Measurements from ENCODE around the gene FIBP.

Gene FIBP

DNA sequence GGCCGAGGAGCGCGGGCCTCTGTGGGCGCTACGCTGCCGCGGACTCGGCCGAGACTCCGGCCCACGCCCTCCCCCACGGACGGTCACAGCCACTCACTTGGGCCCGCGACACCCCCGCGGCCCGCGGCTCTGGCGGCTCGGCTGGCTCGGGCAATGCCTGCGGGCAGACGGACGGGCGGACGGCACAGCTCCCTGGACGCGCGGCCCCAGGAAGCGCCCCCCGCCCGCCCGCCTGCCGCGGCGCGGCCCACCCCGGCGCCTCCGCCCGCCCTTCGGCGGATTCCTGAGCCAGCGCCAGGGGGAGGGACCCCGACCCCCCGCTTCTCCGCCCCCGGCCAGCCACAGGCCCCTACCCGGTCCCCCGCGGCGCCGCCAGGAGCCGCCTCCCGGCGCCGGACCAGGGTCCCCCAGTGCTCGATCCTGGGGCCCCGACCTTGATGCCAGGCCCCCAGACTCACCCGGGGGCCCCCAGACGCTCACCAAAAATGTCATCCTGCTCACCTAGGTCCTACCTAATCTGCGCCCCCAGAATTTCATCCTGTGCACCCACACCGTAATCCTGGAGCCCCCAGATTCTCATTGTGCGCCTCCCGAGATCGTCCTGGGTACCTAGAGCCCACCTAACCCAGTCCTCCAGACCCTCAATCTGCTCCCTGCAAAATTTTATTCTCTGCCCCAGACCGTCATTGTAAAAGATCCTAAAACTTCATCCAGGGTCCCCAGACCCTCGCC is 15.5 kb downstream of the FIBP start, which contains the start of gene EFEMP2:
Gene EFEMP2, minus strand, starts transcription at position 215 of the 732 bp plus-strand sequence. CDS start 446 bp downstream, outside the sequence.
- peak within 1 kb of the TSS; percentile 84 for H3K27ac ChIP-seq (ENCODE audit: low read length, poor library complexity, severe bottlenecking)
- WGBS = 1% methylated on average over 47 of the region's 69 CpGs
- H3K79me1 ChIP-seq (replicated peaks; ENCODE audit: low read length, poor library complexity, severe bottlenecking) = peaks cover 12% of the 10 kb centered on the region
- peak within 1 kb of the TSS; percentile 96 for H4K8ac ChIP-seq (ENCODE audit: low read length)
- H3K27me3 ChIP-seq (ENCODE audit: control insufficient read depth in 1 of 2, insufficient read depth in 1 of 2, low read length in 2 of 2) = no peaks in the 10 kb centered on the region
- H3K4ac ChIP-seq (ENCODE audit: low read depth in 1 of 2, low read length in 2 of 2) = peak within 1 kb of the TSS; percentile 96 to 98
- H2BK120ac ChIP-seq (ENCODE audit: low read depth, low read length) = peak within 1 kb of the TSS; percentile 91
- peaks cover 32% of the 10 kb centered on the region for H3K4me1 ChIP-seq (ENCODE audit: control insufficient read depth, insufficient read depth, low read depth, low read length)
- no peaks in the 10 kb centered on the region for H3K9me3 ChIP-seq (ENCODE audit: control insufficient read depth, low read length)
- H3K14ac ChIP-seq (ENCODE audit: low read length in 2 of 2) = peak within 1 kb of the TSS; percentile 87 to 95
- H4K91ac ChIP-seq (ENCODE audit: low read length) = peak within 1 kb of the TSS; percentile 97
- H2AK5ac ChIP-seq (ENCODE audit: low read length, severe bottlenecking) = peak within 1 kb of the TSS; percentile 85
- peak within 1 kb of the TSS; percentile 94 for H3K9ac ChIP-seq (ENCODE audit: low read length)
- H2BK15ac ChIP-seq (ENCODE audit: low read depth, poor library complexity, severe bottlenecking) = peak within 1 kb of the TSS; percentile 98
- peak within 1 kb of the TSS in 1 of 2 experiments; percentile 74 for H3K23ac ChIP-seq (ENCODE audit: low read length in 2 of 2)
- H2AFZ ChIP-seq (ENCODE audit: low read depth, low read length) = peak within 1 kb of the TSS; percentile 84
- peak within 1 kb of the TSS; percentile 97 for H3K4me2 ChIP-seq (ENCODE audit: low read length, poor library complexity, severe bottlenecking)
- peak within 1 kb of the TSS; percentile 36 for H2BK5ac ChIP-seq (ENCODE audit: low read depth, low read length, poor library complexity, severe bottlenecking)
- H2BK12ac ChIP-seq (ENCODE audit: low read length in 2 of 2) = peak within 1 kb of the TSS; percentile 82 to 97
- H3K18ac ChIP-seq (ENCODE audit: low read depth in 1 of 2, low read length in 2 of 2) = peak within 1 kb of the TSS; percentile 97 to 98
- H3K36me3 ChIP-seq (ENCODE audit: control insufficient read depth in 1 of 2, insufficient read depth in 2 of 2, low read depth in 1 of 2, low read length in 2 of 2) = peaks cover 33 to 34% of the 10 kb centered on the region in 2 experiments
- DNase-seq = peak; percentile 49
- peak within 1 kb of the TSS; percentile 88 to 91 for H3K4me3 ChIP-seq (ENCODE audit: insufficient read depth in 1 of 2, low read depth in 1 of 2, low read length in 2 of 2)

DNA sequence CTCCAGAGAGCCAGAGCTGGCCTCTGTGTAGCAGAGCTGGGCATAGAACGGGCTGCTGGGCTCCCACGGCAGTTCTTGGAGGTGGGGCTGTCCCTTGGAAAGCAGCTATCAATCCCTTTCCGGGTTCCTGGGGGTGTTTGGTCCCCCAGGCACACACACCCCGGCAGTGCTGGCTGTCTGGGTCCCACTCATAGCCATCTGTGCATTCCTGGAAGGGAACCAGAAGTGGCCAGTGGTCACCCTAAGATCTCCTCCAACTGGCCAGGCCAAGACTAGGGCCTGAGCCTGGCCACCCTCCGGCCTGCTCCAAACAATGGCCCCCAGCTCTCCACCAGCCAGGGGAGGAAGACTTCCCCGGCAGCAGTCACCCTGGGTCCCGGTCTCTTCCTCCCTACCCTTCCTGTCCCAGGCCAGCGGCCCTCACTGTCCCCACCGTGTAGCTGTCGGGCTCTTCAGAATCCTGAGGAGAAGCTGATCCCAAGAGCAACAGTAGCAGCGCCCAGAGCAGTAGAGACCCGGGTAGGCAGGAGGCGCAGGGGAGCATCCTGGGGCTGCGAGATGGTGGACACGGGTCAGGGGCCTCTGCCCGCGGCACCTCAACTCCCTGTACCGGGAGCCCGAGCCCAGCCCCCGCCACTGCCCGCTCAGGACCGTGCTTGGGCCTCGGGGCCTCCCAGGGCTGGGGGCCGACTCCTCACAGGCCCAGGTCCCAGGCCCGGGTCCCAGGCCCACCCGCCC is 16.3 kb downstream of the FIBP start:
- peaks cover 12% of the 10 kb centered on the region for H3K79me1 ChIP-seq (replicated peaks; ENCODE audit: low read length, poor library complexity, severe bottlenecking)
- H4K91ac ChIP-seq (ENCODE audit: low read length) = peak overlapping the region; percentile 93
- H2BK15ac ChIP-seq (ENCODE audit: low read depth, poor library complexity, severe bottlenecking) = peak overlapping the region; percentile 89
- peak overlapping the region; percentile 87 to 88 for H3K4me3 ChIP-seq (ENCODE audit: insufficient read depth in 1 of 2, low read depth in 1 of 2, low read length in 2 of 2)
- H3K18ac ChIP-seq (ENCODE audit: low read depth in 1 of 2, low read length in 2 of 2) = peak overlapping the region; percentile 86 to 90
- H3K27ac ChIP-seq (ENCODE audit: low read length, poor library complexity, severe bottlenecking) = peak overlapping the region; percentile 84
- H2BK120ac ChIP-seq (ENCODE audit: low read depth, low read length) = peak overlapping the region; percentile 91
- H2BK12ac ChIP-seq (ENCODE audit: low read length in 2 of 2) = peak overlapping the region; percentile 35 to 80
- peak overlapping the region in 1 of 2 experiments; percentile 66 for H3K23ac ChIP-seq (ENCODE audit: low read length in 2 of 2)
- H3K14ac ChIP-seq (ENCODE audit: low read length in 2 of 2) = peak overlapping the region; percentile 37 to 95
- H3K4me2 ChIP-seq (ENCODE audit: low read length, poor library complexity, severe bottlenecking) = peak overlapping the region; percentile 87
- no peak overlapping the region for H2AFZ ChIP-seq (ENCODE audit: low read depth, low read length)
- peak overlapping the region; percentile 91 to 96 for H3K4ac ChIP-seq (ENCODE audit: low read depth in 1 of 2, low read length in 2 of 2)
- H3K4me1 ChIP-seq (ENCODE audit: control insufficient read depth, insufficient read depth, low read depth, low read length) = peaks cover 32% of the 10 kb centered on the region
- no peaks in the 10 kb centered on the region for H3K27me3 ChIP-seq (ENCODE audit: control insufficient read depth in 1 of 2, insufficient read depth in 1 of 2, low read length in 2 of 2)
- H3K9me3 ChIP-seq (ENCODE audit: control insufficient read depth, low read length) = no peaks in the 10 kb centered on the region
- peak; percentile 64 for DNase-seq
- H3K9ac ChIP-seq (ENCODE audit: low read length) = peak overlapping the region; percentile 94
- peaks cover 40 to 42% of the 10 kb centered on the region in 2 experiments for H3K36me3 ChIP-seq (ENCODE audit: control insufficient read depth in 1 of 2, insufficient read depth in 2 of 2, low read depth in 1 of 2, low read length in 2 of 2)
- H2AK5ac ChIP-seq (ENCODE audit: low read length, severe bottlenecking) = peak overlapping the region; percentile 85
- peak overlapping the region; percentile 36 for H2BK5ac ChIP-seq (ENCODE audit: low read depth, low read length, poor library complexity, severe bottlenecking)
- H4K8ac ChIP-seq (ENCODE audit: low read length) = peak overlapping the region; percentile 86
- WGBS = 23% methylated on average over 21 of the region's 26 CpGs

- H3K4me2 ChIP-seq (ENCODE audit: low read length, poor library complexity, severe bottlenecking) = peak overlapping the region; percentile 87
- no peaks in the 10 kb centered on the region for H3K27me3 ChIP-seq (ENCODE audit: control insufficient read depth in 1 of 2, insufficient read depth in 1 of 2, low read length in 2 of 2)
- no peak overlapping the region for H3K23ac ChIP-seq (ENCODE audit: low read length in 2 of 2)
- H3K18ac ChIP-seq (ENCODE audit: low read depth in 1 of 2, low read length in 2 of 2) = peak overlapping the region; percentile 49 to 90
- H3K14ac ChIP-seq (ENCODE audit: low read length in 2 of 2) = no peak overlapping the region
- H2BK120ac ChIP-seq (ENCODE audit: low read depth, low read length) = no peak overlapping the region
- peak overlapping the region; percentile 83 to 91 for H3K4ac ChIP-seq (ENCODE audit: low read depth in 1 of 2, low read length in 2 of 2)
- peak; percentile 69 for DNase-seq
- 66% methylated on average over 24 of the region's 24 CpGs for WGBS
- H2AK5ac ChIP-seq (ENCODE audit: low read length, severe bottlenecking) = peak overlapping the region; percentile 85
- H2BK12ac ChIP-seq (ENCODE audit: low read length in 2 of 2) = peak overlapping the region; percentile 44 to 46
- no peak overlapping the region for H2AFZ ChIP-seq (ENCODE audit: low read depth, low read length)
- peaks cover 12% of the 10 kb centered on the region for H3K79me1 ChIP-seq (replicated peaks; ENCODE audit: low read length, poor library complexity, severe bottlenecking)
- peaks cover 47 to 52% of the 10 kb centered on the region in 2 experiments for H3K36me3 ChIP-seq (ENCODE audit: control insufficient read depth in 1 of 2, insufficient read depth in 2 of 2, low read depth in 1 of 2, low read length in 2 of 2)
- H3K27ac ChIP-seq (ENCODE audit: low read length, poor library complexity, severe bottlenecking) = peak overlapping the region; percentile 84
- H3K4me1 ChIP-seq (ENCODE audit: control insufficient read depth, insufficient read depth, low read depth, low read length) = peaks cover 35% of the 10 kb centered on the region
- peak overlapping the region; percentile 94 for H3K9ac ChIP-seq (ENCODE audit: low read length)
- peak overlapping the region; percentile 73 for H4K8ac ChIP-seq (ENCODE audit: low read length)
- H4K91ac ChIP-seq (ENCODE audit: low read length) = peak overlapping the region; percentile 93
- no peaks in the 10 kb centered on the region for H3K9me3 ChIP-seq (ENCODE audit: control insufficient read depth, low read length)
- H3K4me3 ChIP-seq (ENCODE audit: insufficient read depth in 1 of 2, low read depth in 1 of 2, low read length in 2 of 2) = peak overlapping the region; percentile 87 to 88
- H2BK5ac ChIP-seq (ENCODE audit: low read depth, low read length, poor library complexity, severe bottlenecking) = no peak overlapping the region
- peak overlapping the region; percentile 37 for H2BK15ac ChIP-seq (ENCODE audit: low read depth, poor library complexity, severe bottlenecking)
These were observed 17.3 kb downstream of the FIBP start for GRCh38 chr11:65870706-65871681.

Measured in mesenchymal stem cell (in vitro differentiated cells and primary cell).